GM23248 (cell line): Measurements from ENCODE around the gene OR4K14. TPM values are rescaled to one million over a fixed set of nuclear protein-coding genes. Genes with fewer than 3 reads are reported as not detected.

Source experiments
- DNase-seq: peaks from one replicate; pipeline ENCODE4 v3.0.0-alpha.2; 2015
- H2AFZ ChIP-seq: fragments of 200-600 bp; sonication (generic); 2 replicates; pipeline ENCODE4 v1.6.1; 2016; ENCODE audit warnings: antibody characterized with exemption
- H3F3A ChIP-seq: fragments of 200-600 bp; sonication (generic); 2 replicates; pipeline ENCODE4 v1.6.1; 2016; ENCODE audit warnings: mild to moderate bottlenecking, antibody characterized with exemption, mixed run types; ENCODE audit not compliant: insufficient read depth
- H3K27ac ChIP-seq: fragments of 200-600 bp; sonication (generic); 2 replicates; pipeline ENCODE4 v1.5.1; 2016; ENCODE audit warnings: mild to moderate bottlenecking
- H3K27me3 ChIP-seq: fragments of 200-600 bp; sonication (generic); replicated peaks from 2 replicates; pipeline ENCODE4 v1.6.1; 2016; ENCODE audit warnings: mild to moderate bottlenecking; ENCODE audit not compliant: insufficient read depth
- H3K36me3 ChIP-seq: fragments of 200-600 bp; sonication (generic); 2 replicates; pipeline ENCODE4 v1.6.1; 2016; ENCODE audit warnings: low read depth, mild to moderate bottlenecking
- H3K4me1 ChIP-seq: fragments of 200-600 bp; sonication (generic); 2 replicates; pipeline ENCODE4 v1.6.1; 2016; ENCODE audit warnings: mild to moderate bottlenecking; ENCODE audit not compliant: insufficient read depth
- H3K4me2 ChIP-seq: fragments of 200-600 bp; sonication (generic); one replicate; pipeline ENCODE4 v1.6.1; 2016; ENCODE audit warnings: mild to moderate bottlenecking; ENCODE audit not compliant: unreplicated experiment
- H3K4me3 ChIP-seq: fragments of 200-600 bp; sonication (generic); 2 replicates; pipeline ENCODE4 v1.5.1; 2016; ENCODE audit warnings: mild to moderate bottlenecking
- H3K79me2 ChIP-seq: fragments of 200-600 bp; sonication (generic); 2 replicates; pipeline ENCODE4 v1.6.1; 2016; ENCODE audit warnings: mild to moderate bottlenecking; ENCODE audit not compliant: insufficient read depth
- H3K9ac ChIP-seq: fragments of 200-600 bp; sonication (generic); 2 replicates; pipeline ENCODE4 v1.6.1; 2016; ENCODE audit warnings: mild to moderate bottlenecking
- H3K9me2 ChIP-seq: fragments of 200-600 bp; sonication (generic); 2 replicates; pipeline ENCODE4 v1.6.1; 2016; ENCODE audit warnings: mixed run types, mild to moderate bottlenecking, moderate library complexity; ENCODE audit not compliant: insufficient read depth
- H3K9me3 ChIP-seq: fragments of 200-600 bp; sonication (generic); one replicate; pipeline ENCODE4 v1.6.1; 2017; ENCODE audit warnings: low read depth
- H4K20me1 ChIP-seq: fragments of 200-600 bp; sonication (generic); 2 replicates; pipeline ENCODE4 v1.6.0; 2016; ENCODE audit not compliant: insufficient read depth
- EZH2 ChIP-seq: fragments of 200-600 bp; sonication (generic); IDR thresholded peaks from 2 replicates; pipeline ENCODE4 v1.6.1; 2018; ENCODE audit warnings: antibody characterized with exemption, mild to moderate bottlenecking; ENCODE audit not compliant: insufficient read depth, poor library complexity, severe bottlenecking
- EZH2phosphoT487 ChIP-seq: fragments of 200-600 bp; sonication (generic); IDR thresholded peaks from 2 replicates; pipeline ENCODE4 v1.6.1; 2018; ENCODE audit warnings: antibody characterized with exemption, moderate library complexity, mild to moderate bottlenecking, low read depth; ENCODE audit not compliant: insufficient read depth
- WGBS, 2 experiments: methylation state at CpG; one replicate each; pipeline ENCODE4 v1.1.6; 2015 to 2017; ENCODE audit warnings: low lambda C conversion rate in 2 of 2, low coverage in 1 of 2; ENCODE audit errors: missing lambda C conversion rate in 2 of 2; 5-methylcytosine and 5-hydroxymethylcytosine counted together
- in situ Hi-C: fragments of 300-500 bp; cut with MboI; formaldehyde crosslinking; loops from 2 replicates; pipeline ENCODE4 v1.15.0; 2020
- polyA plus RNA-seq: library from polyadenylated mRNA; unstranded; fragments of >200 nt; fragmentation: Nextera tagmentation; extraction: Ambion mirVana; gene quantifications from 2 replicates; pipeline ENCODE4 v1.2.1, GENCODE V29; 2016
- total RNA-seq: library from RNA; depleted of rRNA; stranded (reverse); fragments of >200 nt; shearing (Covaris generic); gene quantifications from 2 replicates; pipeline ENCODE4 v1.2.3, GENCODE V29; 2014

Gene OR4K14
- total and polyA plus RNA-seq, 2 experiments from 2014 or later, result not detected

GRCh38 chr14:20035938-20036337 is 16.8 kb upstream of the OR4K14 start, which contains the start of gene OR4K13:
OR4K13 (minus strand) TSS chr14:20036038; CDS start chr14:20034758, 1,280 bp downstream.
- in situ Hi-C loops, result no loop called here

GRCh38 chr14:20035449-20035848 is 16.3 kb upstream of the OR4K14 start:
- no peak overlapping the region for H3K27ac ChIP-seq
- no peaks in the 10 kb centered on the region for H3K79me2 ChIP-seq
- H3K9me2 ChIP-seq, result no peaks in the 10 kb centered on the region
- H4K20me1 ChIP-seq, result no peaks in the 10 kb centered on the region
- no peaks in the 10 kb centered on the region for H3K36me3 ChIP-seq
- in situ Hi-C loops, result no loop called here
- no peak for TF ChIP-seq EZH2phosphoT487
- no peak for TF ChIP-seq EZH2
- no peak overlapping the region for H3K9ac ChIP-seq
- no peaks in the 10 kb centered on the region for H3K27me3 ChIP-seq
- H2AFZ ChIP-seq, result no peak overlapping the region
- H3K9me3 ChIP-seq, result no peaks in the 10 kb centered on the region
- DNase-seq, result no peak
- 13 to 17% methylated on average over 3 of the region's 3 CpGs for WGBS, 2 experiments
- no peak overlapping the region for H3K4me3 ChIP-seq
- no peak overlapping the region for H3K4me2 ChIP-seq
- no peaks in the 10 kb centered on the region for H3K4me1 ChIP-seq
- H3F3A ChIP-seq, result no peaks in the 10 kb centered on the region

More at GRCh38 chr14:20035938-20036337, 16.8 kb upstream of the OR4K14 start, which contains the start of gene OR4K13:
- no peak for DNase-seq
- WGBS, 2 experiments, result 53 to 61% methylated on average over 4 of the region's 4 CpGs
- no peaks in the 10 kb centered on the region for H3K4me1 ChIP-seq
- H3K27me3 ChIP-seq, result no peaks in the 10 kb centered on the region
- no peaks in the 10 kb centered on the region for H3K9me2 ChIP-seq
- no peak for TF ChIP-seq EZH2phosphoT487
- no peak for TF ChIP-seq EZH2
- no peaks in the 10 kb centered on the region for H4K20me1 ChIP-seq
- no peaks in the 10 kb centered on the region for H3K36me3 ChIP-seq
- no peaks in the 10 kb centered on the region for H3K79me2 ChIP-seq
- no peaks in the 10 kb centered on the region for H3K9me3 ChIP-seq
- no peaks in the 10 kb centered on the region for H3F3A ChIP-seq
- H3K9ac ChIP-seq, result no peak within 1 kb of the TSS
- no peak within 1 kb of the TSS for H2AFZ ChIP-seq
- no peak within 1 kb of the TSS for H3K4me2 ChIP-seq
- no peak within 1 kb of the TSS for H3K27ac ChIP-seq
- no peak within 1 kb of the TSS for H3K4me3 ChIP-seq

GRCh38 chr14:20031058-20031457 is 12.0 kb upstream of the OR4K14 start:
- no peaks in the 10 kb centered on the region for H3K9me2 ChIP-seq
- no peaks in the 10 kb centered on the region for H3K27me3 ChIP-seq
- H3K9ac ChIP-seq, result no peak overlapping the region
- 17 to 25% methylated on average over 6 of the region's 6 CpGs for WGBS, 2 experiments
- no peak overlapping the region for H3K4me3 ChIP-seq
- H2AFZ ChIP-seq, result no peak overlapping the region
- no peaks in the 10 kb centered on the region for H3K9me3 ChIP-seq
- no peaks in the 10 kb centered on the region for H3K79me2 ChIP-seq
- H4K20me1 ChIP-seq, result no peaks in the 10 kb centered on the region
- TF ChIP-seq EZH2, result no peak
- TF ChIP-seq EZH2phosphoT487, result no peak
- H3K4me2 ChIP-seq, result no peak overlapping the region
- H3K36me3 ChIP-seq, result no peaks in the 10 kb centered on the region
- in situ Hi-C loops, result no loop called here
- H3F3A ChIP-seq, result no peaks in the 10 kb centered on the region
- H3K27ac ChIP-seq, result no peak overlapping the region
- DNase-seq, result no peak
- H3K4me1 ChIP-seq, result no peaks in the 10 kb centered on the region

- Histone ChIP-seq H3K4me2 (no peak overlapping the region), H2AFZ (no peak overlapping the region), H3F3A (no peaks in the 10 kb centered on the region), H4K20me1 (no peaks in the 10 kb centered on the region), H3K9me2 (no peaks in the 10 kb centered on the region), H3K79me2 (no peaks in the 10 kb centered on the region), H3K9me3 (no peaks in the 10 kb centered on the region), H3K4me1 (no peaks in the 10 kb centered on the region), H3K36me3 (no peaks in the 10 kb centered on the region), H3K27me3 (no peaks in the 10 kb centered on the region), H3K9ac (no peak overlapping the region), H3K4me3 (no peak overlapping the region), H3K27ac (no peak overlapping the region)
- no peak for DNase-seq
- in situ Hi-C loops, result no loop called here
- TF ChIP-seq EZH2phosphoT487 (no peak), EZH2 (no peak)
Measured at GRCh38 chr14:20008156-20008555, 11.0 kb downstream of the OR4K14 start.

GRCh38 chr14:20002319-20002718 is 16.8 kb downstream of the OR4K14 start:
- no peaks in the 10 kb centered on the region for H3K9me2 ChIP-seq
- no peaks in the 10 kb centered on the region for H3K36me3 ChIP-seq
- no peaks in the 10 kb centered on the region for H4K20me1 ChIP-seq
- H3K9ac ChIP-seq, result no peak overlapping the region
- no peak overlapping the region for H2AFZ ChIP-seq
- in situ Hi-C loops, result no loop called here
- TF ChIP-seq EZH2phosphoT487 (no peak), EZH2 (no peak)
- H3K4me1 ChIP-seq, result no peaks in the 10 kb centered on the region
- H3K27me3 ChIP-seq, result no peaks in the 10 kb centered on the region
- H3K79me2 ChIP-seq, result no peaks in the 10 kb centered on the region
- no peak overlapping the region for H3K4me2 ChIP-seq
- H3F3A ChIP-seq, result no peaks in the 10 kb centered on the region
- no peak overlapping the region for H3K4me3 ChIP-seq
- H3K9me3 ChIP-seq, result no peaks in the 10 kb centered on the region
- H3K27ac ChIP-seq, result no peak overlapping the region
- no peak for DNase-seq
- 57 to 58% methylated on average over 7 of the region's 7 CpGs for WGBS, 2 experiments
